ENCODE results near the gene MOB3A. TPM values are rescaled to one million over a fixed set of nuclear protein-coding genes. Genes with fewer than 3 reads are reported as not detected.

MOB3A gene
- total and polyA plus RNA-seq, 2 of the 13 experiments (the other 11 are each of a cell fraction or from before 2014, with no cell fraction given): 3.5 to 17.8 TPM

DNA sequence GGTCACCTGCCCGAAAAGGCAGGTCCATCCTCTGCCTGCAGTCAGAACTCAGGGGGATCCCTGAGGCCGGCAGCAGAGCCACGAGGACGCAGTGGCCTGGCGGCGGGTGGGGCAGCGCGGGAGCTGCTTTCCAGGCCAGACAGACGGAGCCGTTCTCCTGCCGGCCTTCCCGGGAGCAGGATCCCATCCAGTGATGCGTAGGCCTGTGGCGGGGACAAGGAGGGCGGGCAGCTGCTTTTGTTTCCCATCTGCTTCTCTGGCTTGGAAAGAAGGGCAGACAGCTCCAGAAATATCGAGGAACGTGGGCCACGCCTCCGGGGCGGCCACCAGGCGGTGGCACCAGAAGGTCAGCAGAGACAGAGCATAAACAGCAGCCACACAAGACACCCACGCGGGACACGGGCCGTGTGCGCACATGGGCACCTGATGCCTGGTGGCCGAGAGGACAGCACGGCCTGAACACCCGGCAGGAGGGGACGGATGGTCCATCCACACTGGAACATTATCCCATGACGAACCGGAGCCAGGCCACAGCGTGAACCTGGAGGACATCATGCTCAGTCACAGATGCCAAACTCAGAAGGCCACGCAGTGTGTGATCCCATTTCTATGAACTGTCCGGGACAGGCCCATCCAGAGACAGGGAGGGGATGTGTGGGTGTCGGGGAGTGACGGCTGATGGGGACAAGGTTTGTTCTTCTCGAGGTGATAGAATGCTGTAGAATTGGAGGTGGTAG, 31.2 kb downstream of the MOB3A start (continued):
- TF ChIP-seq ZNF510 (CRISPR knock-in tag; IDR thresholded peaks at IDR 0.05; ENCODE audit: low read depth) (no peak), NFYB (CRISPR knock-in tag; IDR thresholded peaks at IDR 0.05) (no peak), U2AF1 (optimal IDR thresholded peaks at IDR 0.05; ENCODE audit: low read depth, low read length) (no peak), EEA1 (CRISPR knock-in tag; IDR thresholded peaks at IDR 0.05; ENCODE audit: borderline replicate concordance) (no peak), SMARCC2 (IDR thresholded peaks at IDR 0.05) (no peak), HHEX (CRISPR knock-in tag; IDR thresholded peaks at IDR 0.05) (no peak), ZNF20 (CRISPR knock-in tag; IDR thresholded peaks at IDR 0.05) (no peak), ATM (IDR thresholded peaks at IDR 0.05; ENCODE audit: borderline replicate concordance) (no peak), ZNF782 (CRISPR knock-in tag; IDR thresholded peaks at IDR 0.05; ENCODE audit: borderline replicate concordance) (no peak), SOX5 (CRISPR knock-in tag; IDR thresholded peaks at IDR 0.05; ENCODE audit: borderline replicate concordance) (no peak), TCF7 (IDR thresholded peaks at IDR 0.05; ENCODE audit: low read depth) (no peak), ZNF761 (CRISPR knock-in tag; conservative IDR thresholded peaks at IDR 0.05) (no peak), CREB1 (IDR thresholded peaks at IDR 0.05) (no peak), CREB1 (CRISPR knock-in tag; IDR thresholded peaks at IDR 0.05) (no peak), ZNF788 (CRISPR knock-in tag; IDR thresholded peaks at IDR 0.05; ENCODE audit: borderline replicate concordance) (peak; percentile 62; the same call in 1 of the 2 replicates), ZMAT3 (CRISPR knock-in tag; conservative IDR thresholded peaks at IDR 0.05) (peak; percentile 74; the same call in 1 of the 2 replicates)
- TF ChIP-seq, protein P1, sequence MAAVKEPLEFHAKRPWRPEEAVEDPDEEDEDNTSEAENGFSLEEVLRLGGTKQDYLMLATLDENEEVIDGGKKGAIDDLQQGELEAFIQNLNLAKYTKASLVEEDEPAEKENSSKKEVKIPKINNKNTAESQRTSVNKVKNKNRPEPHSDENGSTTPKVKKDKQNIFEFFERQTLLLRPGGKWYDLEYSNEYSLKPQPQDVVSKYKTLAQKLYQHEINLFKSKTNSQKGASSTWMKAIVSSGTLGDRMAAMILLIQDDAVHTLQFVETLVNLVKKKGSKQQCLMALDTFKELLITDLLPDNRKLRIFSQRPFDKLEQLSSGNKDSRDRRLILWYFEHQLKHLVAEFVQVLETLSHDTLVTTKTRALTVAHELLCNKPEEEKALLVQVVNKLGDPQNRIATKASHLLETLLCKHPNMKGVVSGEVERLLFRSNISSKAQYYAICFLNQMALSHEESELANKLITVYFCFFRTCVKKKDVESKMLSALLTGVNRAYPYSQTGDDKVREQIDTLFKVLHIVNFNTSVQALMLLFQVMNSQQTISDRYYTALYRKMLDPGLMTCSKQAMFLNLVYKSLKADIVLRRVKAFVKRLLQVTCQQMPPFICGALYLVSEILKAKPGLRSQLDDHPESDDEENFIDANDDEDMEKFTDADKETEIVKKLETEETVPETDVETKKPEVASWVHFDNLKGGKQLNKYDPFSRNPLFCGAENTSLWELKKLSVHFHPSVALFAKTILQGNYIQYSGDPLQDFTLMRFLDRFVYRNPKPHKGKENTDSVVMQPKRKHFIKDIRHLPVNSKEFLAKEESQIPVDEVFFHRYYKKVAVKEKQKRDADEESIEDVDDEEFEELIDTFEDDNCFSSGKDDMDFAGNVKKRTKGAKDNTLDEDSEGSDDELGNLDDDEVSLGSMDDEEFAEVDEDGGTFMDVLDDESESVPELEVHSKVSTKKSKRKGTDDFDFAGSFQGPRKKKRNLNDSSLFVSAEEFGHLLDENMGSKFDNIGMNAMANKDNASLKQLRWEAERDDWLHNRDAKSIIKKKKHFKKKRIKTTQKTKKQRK (IDR thresholded peaks at IDR 0.05; ENCODE audit: low read length): no peak
- TF ChIP-seq, protein P2, sequence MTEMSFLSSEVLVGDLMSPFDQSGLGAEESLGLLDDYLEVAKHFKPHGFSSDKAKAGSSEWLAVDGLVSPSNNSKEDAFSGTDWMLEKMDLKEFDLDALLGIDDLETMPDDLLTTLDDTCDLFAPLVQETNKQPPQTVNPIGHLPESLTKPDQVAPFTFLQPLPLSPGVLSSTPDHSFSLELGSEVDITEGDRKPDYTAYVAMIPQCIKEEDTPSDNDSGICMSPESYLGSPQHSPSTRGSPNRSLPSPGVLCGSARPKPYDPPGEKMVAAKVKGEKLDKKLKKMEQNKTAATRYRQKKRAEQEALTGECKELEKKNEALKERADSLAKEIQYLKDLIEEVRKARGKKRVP (CRISPR knock-in tag; IDR thresholded peaks at IDR 0.05): no peak
- TF ChIP-seq, protein P3, sequence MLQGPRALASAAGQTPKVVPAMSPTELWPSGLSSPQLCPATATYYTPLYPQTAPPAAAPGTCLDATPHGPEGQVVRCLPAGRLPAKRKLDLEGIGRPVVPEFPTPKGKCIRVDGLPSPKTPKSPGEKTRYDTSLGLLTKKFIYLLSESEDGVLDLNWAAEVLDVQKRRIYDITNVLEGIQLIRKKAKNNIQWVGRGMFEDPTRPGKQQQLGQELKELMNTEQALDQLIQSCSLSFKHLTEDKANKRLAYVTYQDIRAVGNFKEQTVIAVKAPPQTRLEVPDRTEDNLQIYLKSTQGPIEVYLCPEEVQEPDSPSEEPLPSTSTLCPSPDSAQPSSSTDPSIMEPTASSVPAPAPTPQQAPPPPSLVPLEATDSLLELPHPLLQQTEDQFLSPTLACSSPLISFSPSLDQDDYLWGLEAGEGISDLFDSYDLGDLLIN (CRISPR knock-in tag; IDR thresholded peaks at IDR 0.05; ENCODE audit: borderline replicate concordance): no peak
- TF ChIP-seq, protein P4, sequence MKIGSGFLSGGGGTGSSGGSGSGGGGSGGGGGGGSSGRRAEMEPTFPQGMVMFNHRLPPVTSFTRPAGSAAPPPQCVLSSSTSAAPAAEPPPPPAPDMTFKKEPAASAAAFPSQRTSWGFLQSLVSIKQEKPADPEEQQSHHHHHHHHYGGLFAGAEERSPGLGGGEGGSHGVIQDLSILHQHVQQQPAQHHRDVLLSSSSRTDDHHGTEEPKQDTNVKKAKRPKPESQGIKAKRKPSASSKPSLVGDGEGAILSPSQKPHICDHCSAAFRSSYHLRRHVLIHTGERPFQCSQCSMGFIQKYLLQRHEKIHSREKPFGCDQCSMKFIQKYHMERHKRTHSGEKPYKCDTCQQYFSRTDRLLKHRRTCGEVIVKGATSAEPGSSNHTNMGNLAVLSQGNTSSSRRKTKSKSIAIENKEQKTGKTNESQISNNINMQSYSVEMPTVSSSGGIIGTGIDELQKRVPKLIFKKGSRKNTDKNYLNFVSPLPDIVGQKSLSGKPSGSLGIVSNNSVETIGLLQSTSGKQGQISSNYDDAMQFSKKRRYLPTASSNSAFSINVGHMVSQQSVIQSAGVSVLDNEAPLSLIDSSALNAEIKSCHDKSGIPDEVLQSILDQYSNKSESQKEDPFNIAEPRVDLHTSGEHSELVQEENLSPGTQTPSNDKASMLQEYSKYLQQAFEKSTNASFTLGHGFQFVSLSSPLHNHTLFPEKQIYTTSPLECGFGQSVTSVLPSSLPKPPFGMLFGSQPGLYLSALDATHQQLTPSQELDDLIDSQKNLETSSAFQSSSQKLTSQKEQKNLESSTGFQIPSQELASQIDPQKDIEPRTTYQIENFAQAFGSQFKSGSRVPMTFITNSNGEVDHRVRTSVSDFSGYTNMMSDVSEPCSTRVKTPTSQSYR (CRISPR knock-in tag; IDR thresholded peaks at IDR 0.05; ENCODE audit: borderline replicate concordance): no peak
- TF ChIP-seq, protein P5, sequence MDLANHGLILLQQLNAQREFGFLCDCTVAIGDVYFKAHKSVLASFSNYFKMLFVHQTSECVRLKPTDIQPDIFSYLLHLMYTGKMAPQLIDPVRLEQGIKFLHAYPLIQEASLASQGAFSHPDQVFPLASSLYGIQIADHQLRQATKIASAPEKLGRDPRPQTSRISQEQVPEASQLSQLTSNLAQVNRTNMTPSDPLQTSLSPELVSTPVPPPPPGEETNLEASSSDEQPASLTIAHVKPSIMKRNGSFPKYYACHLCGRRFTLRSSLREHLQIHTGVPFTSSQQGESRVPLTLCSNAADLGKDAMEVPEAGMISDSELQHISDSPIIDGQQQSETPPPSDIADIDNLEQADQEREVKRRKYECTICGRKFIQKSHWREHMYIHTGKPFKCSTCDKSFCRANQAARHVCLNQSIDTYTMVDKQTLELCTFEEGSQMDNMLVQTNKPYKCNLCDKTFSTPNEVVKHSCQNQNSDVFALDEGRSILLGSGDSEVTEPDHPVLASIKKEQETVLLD (CRISPR knock-in tag; IDR thresholded peaks at IDR 0.05; ENCODE audit: low read depth): no peak

All from HepG2 (cell line).